ENCODE data around the gene DCPS. TPM values are rescaled to one million over a fixed set of nuclear protein-coding genes. Genes with fewer than 3 reads are reported as not detected.
A peak's percentile ranks its signal among the peaks of the same experiment; 100 is the strongest.

Gene DCPS
- total and polyA plus RNA-seq, 2 of the 4 experiments (the other 2 are of a cell fraction) = 19.7 to 34.8 TPM

- H2AK9ac ChIP-seq (replicated peaks; ENCODE audit: low read depth, low read length, poor library complexity) = no peak overlapping the region
- H3K18ac ChIP-seq (ENCODE audit: low read depth, low read length) = no peak overlapping the region
- BruUV-seq (replicated peaks) = no TSS peak
- no peak overlapping the region for H2BK120ac ChIP-seq (ENCODE audit: low read depth, low read length)
- dilution Hi-C loops (cut with HindIII; ENCODE audit: low sequenced_read_pairs, unreplicated experiment) = no loop called here
- no peak overlapping the region for H2BK5ac ChIP-seq (ENCODE audit: low read depth, low read length, poor library complexity, severe bottlenecking)
- no peak overlapping the region for H3K4me3 ChIP-seq (ENCODE audit: insufficient read depth, low read depth, low read length)
- no peak overlapping the region for H3K56ac ChIP-seq (ENCODE audit: extremely low read depth, insufficient read depth, low read length)
- CTCF ChIA-PET = no interaction called here
- H3K36me3 ChIP-seq (ENCODE audit: control insufficient read depth, insufficient read depth, low read length) = no peaks in the 10 kb centered on the region
- H3K4me1 ChIP-seq (ENCODE audit: control insufficient read depth, insufficient read depth, low read length) = peaks cover 3% of the 10 kb centered on the region; the same call in 1 of the 2 replicates
- H4K8ac ChIP-seq (ENCODE audit: low read depth in 2 of 2, low read length in 2 of 2) = no peak overlapping the region
- no peak overlapping the region for H2BK20ac ChIP-seq (ENCODE audit: low read depth, low read length)
- ATAC-seq (ENCODE audit: low read depth) (no peak), DNase-seq (peak; percentile 57)
- POLR2A ChIA-PET (ENCODE audit: unreplicated experiment) = no interaction called here
- no peak for TF ChIP-seq CHD1 (IDR thresholded peaks at IDR 0.05; ENCODE audit: low read depth, low read length)
- no peak for TF ChIP-seq USF2 (IDR thresholded peaks at IDR 0.05; ENCODE audit: low read depth, low read length)
- no peak for TF ChIP-seq RAD21 (IDR thresholded peaks at IDR 0.05; ENCODE audit: low read length)
- no peak for TF ChIP-seq MAFK (IDR thresholded peaks at IDR 0.05; ENCODE audit: low read depth, low read length)
- no peak for TF ChIP-seq ELK1 (IDR thresholded peaks at IDR 0.05; ENCODE audit: borderline replicate concordance, low read depth, low read length)
- TF ChIP-seq RCOR1 (IDR thresholded peaks at IDR 0.05; ENCODE audit: insufficient replicate concordance, low read length) = no peak
- no peak for TF ChIP-seq CTCF (conservative IDR thresholded peaks at IDR 0.05; ENCODE audit: low read depth, low read length)
- TF ChIP-seq CEBPB (IDR thresholded peaks at IDR 0.05; ENCODE audit: low read depth, low read length) = no peak
- TF ChIP-seq SMC3 (IDR thresholded peaks at IDR 0.05; ENCODE audit: low read depth, low read length) = no peak
- H3K79me1 ChIP-seq (ENCODE audit: low read depth in 1 of 2, low read length in 2 of 2) = peaks cover 17 to 36% of the 10 kb centered on the region in 2 experiments
- H3K9me3 ChIP-seq (ENCODE audit: control insufficient read depth, insufficient read depth, low read length) = no peaks in the 10 kb centered on the region
- no peak overlapping the region for H3K4ac ChIP-seq (ENCODE audit: low read depth, low read length)
- H2AFZ ChIP-seq (replicated peaks; ENCODE audit: low read length, poor library complexity) = no peak overlapping the region
- H2AK5ac ChIP-seq (ENCODE audit: low read depth, low read length) = no peak overlapping the region
- in situ Hi-C loops (cut with MboI; ENCODE audit: low sequenced_read_pairs) = no loop called here
- H4K91ac ChIP-seq (ENCODE audit: insufficient read depth, low read depth, low read length) = no peak overlapping the region
- no peak overlapping the region for H3K4me2 ChIP-seq (ENCODE audit: low read depth, low read length)
- no peak overlapping the region for H2BK15ac ChIP-seq (ENCODE audit: low read depth, low read length)
- no peaks in the 10 kb centered on the region for H3K27me3 ChIP-seq (ENCODE audit: control insufficient read depth, insufficient read depth, low read length)
- H3K9ac ChIP-seq (ENCODE audit: low read depth, low read length) = no peak overlapping the region
- H3K14ac ChIP-seq (replicated peaks; ENCODE audit: low read depth, low read length) = no peak overlapping the region
- intact Hi-C loops (cut with micrococcal nuclease) = no loop called here
- no CpG with 5 or more reads among the region's 4 CpGs for WGBS, 2 experiments (ENCODE audit: extremely low coverage in 2 of 2, insufficient read length in 1 of 2)
- H3K9me1 ChIP-seq (ENCODE audit: insufficient read depth, low read length) = no peaks in the 10 kb centered on the region; the same call in none of the 2 replicates
- H3K27ac ChIP-seq (ENCODE audit: insufficient read depth, low read length) = no peak overlapping the region
- no peak overlapping the region for H4K5ac ChIP-seq (ENCODE audit: low read depth, low read length)
- H4K20me1 ChIP-seq (ENCODE audit: insufficient read depth, low read length) = peaks cover 15% of the 10 kb centered on the region
- no peak overlapping the region for H3K23ac ChIP-seq (ENCODE audit: low read depth, low read length)
Measured at GRCh38 chr11:126378763-126379162, 74.9 kb downstream of the DCPS start.

All from IMR-90 (cell line).